DMS53 (cell line): ENCODE measurements around the gene DNAJC2.
A peak's percentile ranks its signal among the peaks of the same experiment; 100 is the strongest.

Experiments used
- DNase-seq: peaks from one replicate; lab custom pipeline; 2025; lab: John Stamatoyannopoulos, UW

DNAJC2 gene

GRCh38 chr7:103344453-103345149 is at the start of gene DNAJC2:
DNAJC2 (minus strand) TSS chr7:103344767; CDS start chr7:103344622, 145 bp downstream.
- peak; percentile 99 for DNase-seq

GRCh38 chr7:103391976-103392375 is 47.4 kb upstream of the DNAJC2 start:
- no peak for DNase-seq

GRCh38 chr7:103391150-103391549 is 46.6 kb upstream of the DNAJC2 start:
- DNase-seq, result no peak

GRCh38 chr7:103389263-103389662 is 44.7 kb upstream of the DNAJC2 start:
- no peak for DNase-seq

- no peak for DNase-seq
Observed at GRCh38 chr7:103388469-103389140, 44.0 kb upstream of the DNAJC2 start.

- no peak for DNase-seq
Observed at GRCh38 chr7:103387242-103387641, 42.7 kb upstream of the DNAJC2 start.

GRCh38 chr7:103382032-103382402 is 37.5 kb upstream of the DNAJC2 start:
- no peak for DNase-seq

- no peak for DNase-seq
Observed at GRCh38 chr7:103381280-103382031, 36.9 kb upstream of the DNAJC2 start.

GRCh38 chr7:103380395-103381191 is 36.0 kb upstream of the DNAJC2 start:
- DNase-seq, result no peak

GRCh38 chr7:103379270-103379975 is 34.9 kb upstream of the DNAJC2 start:
- DNase-seq, result no peak

- DNase-seq, result no peak
Observed at GRCh38 chr7:103373866-103374643, 29.5 kb upstream of the DNAJC2 start.

GRCh38 chr7:103369432-103369831 is 24.9 kb upstream of the DNAJC2 start:
- no peak for DNase-seq

- no peak for DNase-seq
Observed at GRCh38 chr7:103349805-103350204, 5.2 kb upstream of the DNAJC2 start.

GRCh38 chr7:103348959-103349358 is 4.4 kb upstream of the DNAJC2 start:
- DNase-seq, result no peak

GRCh38 chr7:103348452-103348851 is 3.9 kb upstream of the DNAJC2 start:
- DNase-seq, result peak; percentile 38

GRCh38 chr7:103347507-103348267 is 3.1 kb upstream of the DNAJC2 start, which contains the start of gene PSMC2:
PSMC2 (plus strand) TSS chr7:103347643; CDS start chr7:103347712, 69 bp downstream.
- DNase-seq, result peak; percentile 97

GRCh38 chr7:103346396-103346795 is 1.8 kb upstream of the DNAJC2 start:
- DNase-seq, result no peak

- DNase-seq, result peak; percentile 71
Observed at GRCh38 chr7:103343758-103344452, 662 bp downstream of the DNAJC2 start.

- DNase-seq, result no peak
Observed at GRCh38 chr7:103343332-103343731, 1.2 kb downstream of the DNAJC2 start.
